ENCODE measurements around the gene MOB2.

The MOB2 gene

DNA sequence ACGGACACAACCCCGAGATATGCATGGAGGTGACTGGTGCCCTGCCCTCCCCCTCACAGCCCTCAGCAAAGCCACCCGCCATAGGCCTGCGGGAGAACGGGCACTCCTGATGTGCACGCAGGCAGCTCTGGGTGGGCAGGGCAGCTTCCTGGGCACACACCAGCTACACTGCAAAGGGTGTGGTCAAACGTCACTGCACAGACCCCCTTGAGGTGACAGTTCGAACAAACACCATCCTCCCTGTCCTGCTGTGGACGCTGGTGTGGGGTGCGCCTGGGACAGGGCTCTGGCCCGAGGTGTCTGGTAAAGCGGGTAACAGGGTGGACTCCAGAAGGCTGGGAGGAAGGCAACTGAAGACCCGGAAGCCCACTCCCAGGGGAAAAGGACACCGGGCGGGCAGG, 21.9 kb upstream of the MOB2 start:
- no peaks in the 10 kb centered on the region for H3K36me3 ChIP-seq (ENCODE audit: insufficient read depth, low read length)
- peaks cover 55% of the 10 kb centered on the region; the same call in 1 of the 2 replicates for H3K79me2 ChIP-seq (ENCODE audit: insufficient read depth, low read length)
- no peak for TF ChIP-seq EZH2phosphoT487 (IDR thresholded peaks at IDR 0.05; ENCODE audit: borderline replicate concordance)
- TF ChIP-seq, protein P1, sequence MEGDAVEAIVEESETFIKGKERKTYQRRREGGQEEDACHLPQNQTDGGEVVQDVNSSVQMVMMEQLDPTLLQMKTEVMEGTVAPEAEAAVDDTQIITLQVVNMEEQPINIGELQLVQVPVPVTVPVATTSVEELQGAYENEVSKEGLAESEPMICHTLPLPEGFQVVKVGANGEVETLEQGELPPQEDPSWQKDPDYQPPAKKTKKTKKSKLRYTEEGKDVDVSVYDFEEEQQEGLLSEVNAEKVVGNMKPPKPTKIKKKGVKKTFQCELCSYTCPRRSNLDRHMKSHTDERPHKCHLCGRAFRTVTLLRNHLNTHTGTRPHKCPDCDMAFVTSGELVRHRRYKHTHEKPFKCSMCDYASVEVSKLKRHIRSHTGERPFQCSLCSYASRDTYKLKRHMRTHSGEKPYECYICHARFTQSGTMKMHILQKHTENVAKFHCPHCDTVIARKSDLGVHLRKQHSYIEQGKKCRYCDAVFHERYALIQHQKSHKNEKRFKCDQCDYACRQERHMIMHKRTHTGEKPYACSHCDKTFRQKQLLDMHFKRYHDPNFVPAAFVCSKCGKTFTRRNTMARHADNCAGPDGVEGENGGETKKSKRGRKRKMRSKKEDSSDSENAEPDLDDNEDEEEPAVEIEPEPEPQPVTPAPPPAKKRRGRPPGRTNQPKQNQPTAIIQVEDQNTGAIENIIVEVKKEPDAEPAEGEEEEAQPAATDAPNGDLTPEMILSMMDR (conservative IDR thresholded peaks at IDR 0.05; ENCODE audit: low read length) = no peak
- peaks cover 8% of the 10 kb centered on the region for H3K4me1 ChIP-seq (ENCODE audit: insufficient read depth, low read length, poor library complexity, severe bottlenecking)
- no peaks in the 10 kb centered on the region for H3K27me3 ChIP-seq (ENCODE audit: insufficient read depth, low read length, poor library complexity, severe bottlenecking)
- peaks cover 24% of the 10 kb centered on the region for H4K20me1 ChIP-seq (ENCODE audit: insufficient read depth, low read length, poor library complexity, severe bottlenecking)
- no peaks in the 10 kb centered on the region for H3F3A ChIP-seq (ENCODE audit: low read depth)
- no peaks in the 10 kb centered on the region for H3K9me2 ChIP-seq (replicated peaks; ENCODE audit: low read depth, low read length)
- no peak overlapping the region for H3K4me2 ChIP-seq (ENCODE audit: low read depth, low read length, poor library complexity, severe bottlenecking)
- no peak overlapping the region for H3K4me3 ChIP-seq (ENCODE audit: low read length, poor library complexity, severe bottlenecking)
- no peak overlapping the region for H3K9ac ChIP-seq (ENCODE audit: low read depth, low read length, poor library complexity, severe bottlenecking)
- no peaks in the 10 kb centered on the region for H3K9me3 ChIP-seq (ENCODE audit: insufficient read depth, low read depth, low read length)
- H2AFZ ChIP-seq (ENCODE audit: low read length) = no peak overlapping the region

DNA sequence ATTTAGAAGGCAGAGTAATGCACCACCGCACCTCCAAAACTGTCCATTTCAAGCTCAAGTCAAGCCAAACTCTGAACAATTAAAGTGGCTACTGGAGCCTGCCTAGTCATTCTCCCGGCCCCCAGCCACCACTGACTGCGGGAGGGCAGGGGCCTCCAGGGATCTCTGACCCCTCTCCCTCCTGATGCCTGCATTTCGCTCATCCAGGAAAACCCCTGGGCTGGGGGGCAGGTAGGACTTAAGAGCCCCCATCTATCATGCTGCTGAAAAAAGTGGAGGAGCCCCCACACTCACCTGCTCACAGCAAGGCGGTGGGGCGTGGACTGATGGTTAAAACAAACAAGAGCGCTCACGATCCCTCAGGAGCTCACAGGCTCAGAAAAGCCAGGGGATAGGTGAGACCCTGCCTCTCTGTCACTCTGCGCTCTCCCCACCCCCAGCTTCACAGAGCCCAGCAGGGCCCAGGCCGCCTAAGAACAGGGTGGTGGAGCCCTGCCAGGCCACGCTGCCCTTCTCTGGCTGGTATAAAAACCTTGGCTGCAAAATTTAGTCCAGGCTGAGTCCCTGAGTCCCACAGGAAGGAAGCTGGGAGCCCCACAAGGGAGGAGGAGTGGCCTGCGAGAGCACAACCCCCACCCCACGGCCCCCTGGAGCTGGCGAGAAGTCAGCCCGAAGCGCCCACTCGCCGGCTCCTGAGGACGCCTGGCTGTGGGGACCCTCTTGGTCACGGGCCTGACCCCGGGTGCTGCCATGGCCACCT, 21.0 kb upstream of the MOB2 start:
- H3K4me3 ChIP-seq (ENCODE audit: low read length, poor library complexity, severe bottlenecking) = no peak overlapping the region
- H3K9ac ChIP-seq (ENCODE audit: low read depth, low read length, poor library complexity, severe bottlenecking) = peak overlapping the region; percentile 36
- no peak overlapping the region for H2AFZ ChIP-seq (ENCODE audit: low read length)
- H3F3A ChIP-seq (ENCODE audit: low read depth) = no peaks in the 10 kb centered on the region
- H3K79me2 ChIP-seq (ENCODE audit: insufficient read depth, low read length) = peaks cover 62% of the 10 kb centered on the region; the same call in 1 of the 2 replicates
- peaks cover 23% of the 10 kb centered on the region for H4K20me1 ChIP-seq (ENCODE audit: insufficient read depth, low read length, poor library complexity, severe bottlenecking)
- no peaks in the 10 kb centered on the region for H3K27me3 ChIP-seq (ENCODE audit: insufficient read depth, low read length, poor library complexity, severe bottlenecking)
- H3K9me2 ChIP-seq (replicated peaks; ENCODE audit: low read depth, low read length) = no peaks in the 10 kb centered on the region
- H3K36me3 ChIP-seq (ENCODE audit: insufficient read depth, low read length) = no peaks in the 10 kb centered on the region
- TF ChIP-seq, protein P1 (conservative IDR thresholded peaks at IDR 0.05; ENCODE audit: low read length) = no peak
- TF ChIP-seq EZH2phosphoT487 (IDR thresholded peaks at IDR 0.05; ENCODE audit: borderline replicate concordance) = no peak
- H3K4me1 ChIP-seq (ENCODE audit: insufficient read depth, low read length, poor library complexity, severe bottlenecking) = peaks cover 8% of the 10 kb centered on the region
- peak overlapping the region; percentile 42 for H3K4me2 ChIP-seq (ENCODE audit: low read depth, low read length, poor library complexity, severe bottlenecking)
- H3K9me3 ChIP-seq (ENCODE audit: insufficient read depth, low read depth, low read length) = no peaks in the 10 kb centered on the region

DNA sequence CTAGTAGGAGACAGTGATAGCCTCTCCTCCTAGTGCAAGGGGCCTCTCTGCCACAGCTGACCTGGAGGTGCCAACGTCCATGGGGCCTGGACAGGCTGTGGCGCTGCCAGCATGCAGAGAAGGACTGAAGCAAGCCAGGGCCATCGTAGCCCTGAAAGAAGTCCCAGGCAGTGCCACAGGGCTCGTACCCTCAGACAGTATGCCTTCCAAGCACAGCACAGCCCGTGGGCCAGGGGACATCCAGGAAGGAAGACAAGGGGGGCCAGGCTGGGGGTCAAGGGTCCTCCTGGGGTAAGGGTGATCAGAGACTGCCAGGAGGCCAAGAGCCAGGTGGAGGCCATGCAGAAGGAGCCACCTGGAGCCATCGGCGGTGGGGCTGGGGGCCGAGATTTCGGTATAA, 20.4 kb upstream of the MOB2 start:
- Histone ChIP-seq H3K79me2 (ENCODE audit: insufficient read depth, low read length) (peaks cover 67% of the 10 kb centered on the region; the same call in 1 of the 2 replicates), H3K4me3 (ENCODE audit: low read length, poor library complexity, severe bottlenecking) (no peak overlapping the region), H3K9me3 (ENCODE audit: insufficient read depth, low read depth, low read length) (no peaks in the 10 kb centered on the region), H2AFZ (ENCODE audit: low read length) (no peak overlapping the region), H3K4me2 (ENCODE audit: low read depth, low read length, poor library complexity, severe bottlenecking) (no peak overlapping the region), H3K9ac (ENCODE audit: low read depth, low read length, poor library complexity, severe bottlenecking) (no peak overlapping the region), H3K36me3 (ENCODE audit: insufficient read depth, low read length) (no peaks in the 10 kb centered on the region), H3F3A (ENCODE audit: low read depth) (no peaks in the 10 kb centered on the region), H3K9me2 (replicated peaks; ENCODE audit: low read depth, low read length) (no peaks in the 10 kb centered on the region), H3K4me1 (ENCODE audit: insufficient read depth, low read length, poor library complexity, severe bottlenecking) (peaks cover 8% of the 10 kb centered on the region), H3K27me3 (ENCODE audit: insufficient read depth, low read length, poor library complexity, severe bottlenecking) (no peaks in the 10 kb centered on the region), H4K20me1 (ENCODE audit: insufficient read depth, low read length, poor library complexity, severe bottlenecking) (peaks cover 19% of the 10 kb centered on the region)
- no peak for TF ChIP-seq EZH2phosphoT487 (IDR thresholded peaks at IDR 0.05; ENCODE audit: borderline replicate concordance)
- TF ChIP-seq, protein P1 (conservative IDR thresholded peaks at IDR 0.05; ENCODE audit: low read length) = no peak
